ENCODE results near the gene LYRM9.

DNA sequence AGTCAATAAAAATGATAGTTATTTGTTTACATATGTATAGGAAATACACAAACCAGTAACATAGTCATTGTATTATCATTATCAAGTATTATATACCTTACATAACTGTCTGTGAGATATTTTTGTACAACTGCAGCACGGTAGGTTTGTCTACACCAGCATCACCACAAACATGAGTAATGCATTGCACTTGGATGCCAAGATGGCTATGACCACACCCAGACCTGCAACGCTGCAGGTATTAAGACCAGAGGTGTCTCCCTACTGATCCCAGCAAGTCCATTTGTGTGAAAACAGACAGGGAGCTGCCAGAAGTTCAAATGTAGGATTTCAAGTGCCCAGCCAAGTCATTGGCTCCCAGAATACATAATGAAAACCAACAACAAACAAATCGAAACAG lies 58.6 kb downstream of the LYRM9 start:
- TF ChIP-seq, protein P1, sequence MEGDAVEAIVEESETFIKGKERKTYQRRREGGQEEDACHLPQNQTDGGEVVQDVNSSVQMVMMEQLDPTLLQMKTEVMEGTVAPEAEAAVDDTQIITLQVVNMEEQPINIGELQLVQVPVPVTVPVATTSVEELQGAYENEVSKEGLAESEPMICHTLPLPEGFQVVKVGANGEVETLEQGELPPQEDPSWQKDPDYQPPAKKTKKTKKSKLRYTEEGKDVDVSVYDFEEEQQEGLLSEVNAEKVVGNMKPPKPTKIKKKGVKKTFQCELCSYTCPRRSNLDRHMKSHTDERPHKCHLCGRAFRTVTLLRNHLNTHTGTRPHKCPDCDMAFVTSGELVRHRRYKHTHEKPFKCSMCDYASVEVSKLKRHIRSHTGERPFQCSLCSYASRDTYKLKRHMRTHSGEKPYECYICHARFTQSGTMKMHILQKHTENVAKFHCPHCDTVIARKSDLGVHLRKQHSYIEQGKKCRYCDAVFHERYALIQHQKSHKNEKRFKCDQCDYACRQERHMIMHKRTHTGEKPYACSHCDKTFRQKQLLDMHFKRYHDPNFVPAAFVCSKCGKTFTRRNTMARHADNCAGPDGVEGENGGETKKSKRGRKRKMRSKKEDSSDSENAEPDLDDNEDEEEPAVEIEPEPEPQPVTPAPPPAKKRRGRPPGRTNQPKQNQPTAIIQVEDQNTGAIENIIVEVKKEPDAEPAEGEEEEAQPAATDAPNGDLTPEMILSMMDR (IDR thresholded peaks at IDR 0.05) = no peak
- TF ChIP-seq POLR2AphosphoS5 (IDR thresholded peaks at IDR 0.05) (no peak), POLR2A (IDR thresholded peaks at IDR 0.05) (no peak), EP300 (IDR thresholded peaks at IDR 0.05) (no peak)
